GM21360 (cell line): ENCODE data around the gene RTP5.

Source experiments
- ATAC-seq: cut with Tn5 transposase; IDR thresholded peaks from one replicate; pipeline ENCODE4 v1.9.1; 2021; ENCODE audit warnings: mild to moderate bottlenecking, moderate library complexity; ENCODE audit not compliant: unreplicated experiment

The RTP5 gene

DNA sequence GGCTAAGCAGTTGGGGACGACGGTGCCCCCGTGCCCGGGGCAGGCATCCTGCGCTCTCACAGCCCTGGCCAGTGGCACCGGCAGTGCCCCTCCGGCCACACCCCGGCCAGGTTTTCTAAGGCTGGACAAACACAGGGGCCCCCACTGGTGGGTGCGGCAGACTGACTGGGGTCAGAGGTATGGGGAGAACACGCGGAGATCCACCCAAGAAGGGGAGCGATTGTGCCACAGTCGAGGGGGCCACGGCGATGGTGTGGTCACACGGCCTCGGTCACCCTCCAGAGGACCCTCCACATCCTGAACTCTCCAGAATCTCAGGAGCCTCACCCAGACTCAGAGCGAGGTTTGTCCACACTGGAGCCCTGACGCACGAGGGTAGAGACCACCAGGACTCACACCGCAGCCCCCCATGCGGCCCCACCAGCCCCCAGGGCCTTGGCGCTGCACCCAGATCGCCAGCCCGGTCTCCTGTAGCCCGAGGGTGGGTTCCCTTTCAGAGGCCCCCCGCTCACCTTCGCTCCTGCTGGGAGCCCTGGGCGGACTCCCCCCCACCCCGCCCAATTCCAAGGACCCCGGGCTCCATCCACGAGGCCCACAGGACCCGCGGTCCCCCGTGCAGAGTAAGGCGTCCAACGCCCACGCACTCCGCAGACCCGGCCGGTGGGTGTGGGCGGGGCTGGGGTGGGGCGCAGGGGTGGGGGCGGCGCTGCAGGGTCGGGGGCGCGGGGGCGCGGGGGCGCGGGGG, 26.0 kb upstream of the RTP5 start:
- no peak for ATAC-seq

DNA sequence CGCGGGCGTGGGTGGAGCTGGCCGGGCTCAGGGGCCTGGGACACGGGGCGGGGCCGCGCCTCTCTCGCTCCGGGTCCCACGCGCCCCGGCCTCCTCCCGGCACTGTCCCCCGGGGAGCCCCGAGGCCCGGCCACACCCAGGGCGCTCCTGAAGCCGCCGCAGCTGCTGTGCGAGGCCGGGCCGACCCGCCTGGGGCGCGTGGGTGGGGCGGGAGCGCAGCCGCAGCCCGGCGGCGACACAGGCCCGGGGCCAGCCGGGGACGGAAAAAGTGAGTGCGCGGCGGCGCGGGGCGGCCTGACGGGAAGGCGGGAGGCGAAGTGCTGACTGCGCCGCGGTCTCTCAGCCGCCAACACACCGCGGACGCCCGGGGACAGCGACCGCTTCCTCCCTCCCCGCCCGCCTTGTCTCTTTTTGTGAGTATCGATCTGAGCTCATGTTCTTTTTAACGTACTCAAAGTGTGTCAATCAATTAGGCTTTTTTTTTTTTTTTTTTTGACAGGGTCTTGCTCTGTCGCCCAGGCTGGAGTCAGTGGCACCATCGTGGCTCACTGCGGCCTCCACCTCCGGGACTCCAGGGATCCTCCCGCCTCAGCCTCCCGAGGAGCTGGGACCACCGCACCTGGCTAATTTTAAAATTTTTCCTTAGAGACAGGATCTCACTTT, 25.3 kb upstream of the RTP5 start:
- ATAC-seq, result peak; percentile 71

DNA sequence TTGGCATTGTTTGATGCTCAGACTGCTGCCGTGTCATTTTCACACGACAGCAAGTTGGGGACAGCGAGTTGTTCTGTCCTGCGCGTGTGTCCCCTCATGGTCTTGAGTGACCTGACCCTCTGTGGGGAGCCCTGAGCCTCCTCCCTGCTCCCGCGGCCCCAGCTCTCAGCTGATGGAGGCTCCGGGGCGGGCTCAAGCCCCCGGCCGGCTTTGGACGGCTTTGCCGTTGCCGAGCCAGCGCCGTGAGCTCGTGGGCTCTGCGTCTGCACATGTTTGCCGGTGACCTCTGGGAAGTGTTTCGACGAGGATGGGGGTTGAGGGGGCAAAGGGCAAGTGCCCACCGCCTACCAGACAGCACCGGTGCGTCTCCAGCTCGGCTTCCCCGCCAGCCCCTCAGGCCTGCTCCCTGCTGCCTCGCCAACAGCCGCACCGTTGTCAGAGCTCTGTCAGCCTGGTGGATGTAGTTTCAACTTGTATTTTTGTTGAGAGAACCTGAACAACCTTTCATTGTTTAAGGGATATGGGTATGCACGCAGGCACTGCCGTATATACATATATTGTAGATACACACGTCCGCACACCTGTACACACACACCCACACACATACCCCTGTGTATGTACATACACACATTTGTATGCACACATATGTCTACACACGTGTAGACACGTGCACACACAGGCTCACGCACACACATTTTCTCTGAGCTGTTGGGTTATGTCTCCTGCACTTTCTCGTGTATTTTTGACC, 24.5 kb upstream of the RTP5 start:
- no peak for ATAC-seq

DNA sequence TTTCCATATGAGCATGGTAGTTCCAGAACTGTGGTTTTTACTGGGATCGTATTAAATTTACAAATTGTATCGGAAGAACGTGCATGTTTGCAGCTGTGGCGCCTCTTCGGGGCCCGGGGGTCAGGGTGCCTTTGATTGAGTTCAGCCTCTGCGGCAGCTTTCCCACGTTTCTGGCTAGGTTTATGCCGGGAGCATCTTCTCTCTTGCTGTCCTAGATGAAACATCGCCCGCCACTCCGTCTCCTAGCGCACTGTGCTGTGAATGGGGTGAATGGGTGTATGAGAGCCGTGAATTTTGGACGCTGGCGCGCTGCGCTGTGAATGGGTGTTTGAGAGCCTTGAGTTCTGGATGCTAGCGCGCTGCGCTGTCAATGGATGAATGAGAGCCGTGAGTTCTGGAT, 23.1 kb upstream of the RTP5 start:
- ATAC-seq, result no peak

DNA sequence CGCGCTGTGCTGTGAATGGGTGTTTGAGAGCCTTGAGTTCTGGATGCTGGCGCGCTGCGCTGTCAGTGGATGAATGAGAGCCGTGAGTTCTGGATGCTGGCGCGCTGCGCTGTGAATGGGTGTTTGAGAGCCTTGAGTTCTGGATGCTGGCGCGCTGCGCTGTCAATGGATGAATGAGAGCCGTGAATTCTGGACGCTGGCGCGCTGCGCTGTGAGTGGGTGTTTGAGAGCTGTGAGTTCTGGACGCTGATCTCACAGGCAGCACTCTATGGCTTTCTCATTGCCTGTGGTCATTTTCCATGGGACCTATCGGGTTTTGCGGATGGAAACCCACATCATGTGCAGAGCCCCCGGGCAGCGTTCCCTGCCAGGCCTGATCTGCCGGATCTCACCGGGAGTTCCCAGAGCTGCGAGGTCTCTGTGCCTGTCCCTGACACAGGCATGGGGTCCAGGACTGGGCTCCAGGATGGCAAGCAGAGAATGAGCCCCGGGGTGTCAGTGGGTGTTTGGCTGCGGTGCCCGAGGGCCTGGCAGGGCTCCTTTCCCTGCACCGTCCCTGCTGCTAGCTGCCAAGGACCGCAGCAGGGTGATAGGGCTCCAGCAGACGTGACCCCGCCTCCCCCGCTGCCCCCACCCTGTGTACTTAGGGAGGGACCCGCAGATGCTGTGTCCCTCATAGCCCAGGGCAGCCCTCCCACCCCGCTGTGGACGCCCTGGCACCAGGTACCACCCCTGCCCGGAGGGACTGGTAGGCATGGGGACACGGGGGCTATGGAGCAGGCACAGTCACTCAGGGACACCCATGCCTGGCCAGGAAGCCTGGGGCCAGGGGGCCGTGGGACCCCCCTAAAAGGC, 20.5 kb upstream of the RTP5 start:
- no peak for ATAC-seq

DNA sequence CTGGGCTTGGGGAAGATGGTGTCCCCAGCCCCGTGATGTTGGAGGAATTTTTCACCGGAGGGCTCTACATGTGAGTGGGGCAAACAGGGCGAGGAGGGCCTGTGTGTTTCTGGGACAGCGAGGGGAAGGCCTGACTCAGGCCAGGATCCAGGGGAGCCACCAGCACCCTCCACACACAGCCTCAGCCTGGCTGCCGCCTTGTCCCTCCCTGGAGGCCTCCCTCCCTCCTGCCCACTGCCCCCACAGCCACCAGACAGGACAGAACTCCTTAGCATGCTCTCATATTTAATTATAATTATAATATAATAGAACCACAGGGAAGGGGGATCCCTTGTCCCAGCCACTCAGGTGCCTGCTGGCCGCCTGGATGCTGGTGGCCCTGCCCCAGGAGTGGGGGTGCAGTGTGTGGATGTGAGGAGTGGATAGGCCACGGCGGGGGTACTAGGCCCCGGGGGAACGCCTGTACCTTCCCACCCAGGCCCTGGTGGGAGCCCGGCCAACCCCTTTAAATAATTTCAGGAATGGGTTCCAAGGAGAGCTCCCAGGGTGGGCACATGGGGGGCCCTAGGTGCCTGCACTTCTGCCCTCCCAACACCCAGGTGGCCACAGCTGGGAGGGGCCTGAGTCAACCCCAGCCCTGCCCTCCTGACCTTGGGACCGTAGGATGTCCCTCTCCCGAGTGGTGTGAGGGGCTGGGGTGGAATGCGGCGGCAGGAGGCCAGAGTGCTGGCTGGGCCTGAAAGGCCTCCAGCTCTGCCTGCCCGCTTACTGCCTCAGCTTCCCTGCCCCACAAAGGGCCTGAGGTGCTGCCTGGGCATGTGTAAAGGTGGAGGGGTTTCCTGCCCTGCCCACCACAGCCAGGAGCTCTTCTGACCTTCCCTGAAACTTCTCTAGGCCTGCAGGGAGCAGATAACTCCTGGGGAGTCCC, 19.6 kb upstream of the RTP5 start:
- ATAC-seq, result no peak

DNA sequence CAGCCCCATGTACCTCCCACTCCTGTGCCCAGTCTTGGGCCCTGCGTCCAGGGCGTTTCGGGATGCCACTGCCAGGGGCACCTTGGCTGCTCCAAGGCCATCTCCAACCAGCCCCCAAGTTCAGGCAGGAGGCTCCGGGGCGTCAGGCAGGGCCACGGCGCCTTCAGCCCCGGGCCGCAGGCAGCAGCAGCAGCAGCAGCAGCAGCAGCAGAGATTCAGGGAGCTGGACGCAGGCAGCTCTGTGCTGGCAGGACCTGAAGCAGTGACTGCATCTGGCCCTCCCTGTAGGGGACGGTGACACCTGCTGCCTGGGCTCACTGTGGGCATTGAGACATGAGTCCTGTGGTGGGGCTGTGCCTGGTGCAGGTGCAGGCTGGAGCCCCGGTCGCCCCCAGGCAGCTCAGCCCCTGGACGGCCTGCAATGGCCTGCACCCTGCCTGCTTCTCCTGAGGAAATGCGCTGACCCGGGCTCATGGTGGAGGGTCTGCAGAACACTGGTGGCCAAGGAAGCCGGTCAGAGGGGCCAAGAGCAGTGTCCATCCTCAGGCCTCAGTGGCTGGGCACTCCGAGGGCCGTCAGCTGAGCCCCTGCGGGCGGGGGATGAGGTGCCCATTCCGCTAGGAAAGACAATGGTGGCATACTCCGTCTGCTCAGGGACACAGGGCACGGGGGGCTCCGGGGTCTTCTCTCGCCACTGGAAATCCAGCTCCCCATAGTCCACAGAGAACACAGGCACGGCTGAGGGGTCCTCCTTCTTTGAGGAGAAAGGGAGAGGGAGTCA, 18.8 kb upstream of the RTP5 start:
- no peak for ATAC-seq

DNA sequence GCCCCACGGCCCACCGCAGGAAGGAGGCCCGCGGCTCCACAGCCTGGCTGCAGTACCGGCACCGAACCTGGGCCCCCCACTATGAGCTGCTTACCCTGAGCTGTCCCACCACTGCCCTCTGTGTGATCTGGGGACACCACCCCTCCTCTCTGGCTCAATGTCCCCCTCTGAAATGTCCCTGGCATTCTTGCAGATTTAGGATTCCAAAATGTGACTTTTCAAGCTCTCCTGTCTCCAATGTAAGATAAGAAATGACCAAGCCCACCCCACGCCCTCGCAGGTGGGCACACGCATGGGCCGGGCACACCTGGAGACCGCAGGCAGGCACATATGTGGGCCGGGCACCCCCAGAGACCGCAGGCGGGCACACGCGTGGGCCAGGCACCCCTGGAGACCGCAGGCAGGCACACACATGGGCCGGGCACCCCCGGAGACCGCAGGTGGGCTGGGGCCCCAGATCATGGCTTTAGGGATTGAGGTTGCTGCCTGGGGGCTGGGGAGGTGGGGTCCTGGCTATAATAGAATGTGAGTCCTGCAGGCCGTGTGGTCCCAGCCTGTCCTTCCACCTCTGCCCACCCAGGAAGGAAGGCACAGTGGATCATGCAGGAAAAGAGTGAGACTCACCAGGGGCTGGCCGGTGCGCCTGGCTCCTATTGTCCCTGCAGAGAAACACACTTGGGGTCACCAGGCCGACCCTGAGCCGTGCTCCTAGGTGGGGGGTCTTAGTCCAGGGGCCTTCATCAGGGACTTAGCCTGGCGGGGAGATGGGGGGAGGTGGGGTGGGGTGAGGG, 18.0 kb upstream of the RTP5 start:
- no peak for ATAC-seq

DNA sequence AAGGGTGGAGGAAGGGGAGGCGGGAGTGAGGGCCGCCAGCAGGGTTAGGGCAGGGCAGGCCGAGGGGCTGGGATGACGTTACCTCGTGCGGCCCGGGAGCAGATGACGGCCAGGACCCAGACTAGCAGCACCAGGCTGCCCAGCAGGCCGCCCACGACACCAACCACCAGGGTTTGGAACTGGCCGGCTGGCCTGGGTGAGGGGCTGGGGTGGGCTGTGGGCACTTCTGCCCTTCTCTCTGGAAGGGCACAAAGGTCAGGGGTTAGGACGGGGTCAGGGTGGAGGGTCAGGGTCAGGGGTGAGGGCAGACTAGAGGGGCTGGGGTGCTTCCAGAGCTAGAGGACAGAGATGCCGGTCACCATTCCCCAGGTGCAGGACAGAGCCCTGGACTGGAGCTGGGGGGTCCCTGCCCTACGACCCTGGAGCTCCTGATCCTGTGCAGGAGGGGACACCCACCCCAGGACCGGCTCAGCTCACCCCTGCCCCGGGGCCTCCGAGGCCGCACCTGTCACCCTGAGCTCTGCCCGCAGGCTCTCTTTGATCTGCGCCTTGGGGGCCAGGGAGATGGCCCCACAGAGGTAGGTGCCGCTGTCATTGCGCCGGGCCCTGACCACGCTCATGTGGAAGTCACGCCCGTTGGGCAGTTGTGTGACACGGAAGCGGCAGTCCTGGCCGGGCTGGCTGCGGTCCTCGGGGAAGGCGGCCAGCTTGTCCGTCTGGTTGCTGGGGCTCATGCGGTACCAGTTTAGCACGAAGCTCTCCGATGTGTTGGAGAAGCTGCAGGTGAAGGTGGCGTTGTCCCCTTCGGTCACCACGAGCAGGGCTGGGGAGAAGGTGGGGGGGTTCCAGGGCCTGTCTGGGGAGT, 17.2 kb upstream of the RTP5 start:
- ATAC-seq, result no peak

DNA sequence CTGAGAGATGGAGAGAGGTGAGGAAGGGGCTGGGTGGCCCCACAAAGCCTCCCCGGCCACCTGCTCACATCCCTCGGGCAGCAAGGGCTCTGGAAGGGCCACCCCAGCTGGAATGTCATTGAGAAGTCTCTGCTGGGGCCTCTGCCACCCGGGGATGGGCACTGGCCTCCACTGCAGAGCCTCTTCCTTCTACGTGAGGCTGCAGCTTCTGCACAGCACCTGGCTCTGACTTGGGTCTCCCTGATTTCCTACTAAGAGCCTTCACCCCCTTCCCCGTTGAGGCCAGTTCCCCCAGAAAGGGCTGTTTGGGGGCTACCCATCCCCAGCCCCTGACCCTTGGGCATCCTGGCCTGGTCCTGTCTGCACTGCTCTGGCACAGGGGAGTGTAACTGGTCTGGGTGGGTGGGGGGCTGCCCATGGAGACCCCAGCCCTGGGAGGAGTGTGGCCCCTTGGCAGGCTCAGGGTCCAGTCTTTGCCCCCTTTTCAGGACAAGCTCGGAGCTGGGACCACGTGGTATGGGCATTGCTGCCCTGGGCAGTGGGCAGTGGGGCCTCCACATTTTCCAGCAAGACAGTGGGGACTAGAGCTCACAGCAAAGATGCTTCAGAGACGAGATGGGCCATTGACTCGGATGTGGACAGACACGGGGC, 16.4 kb upstream of the RTP5 start:
- ATAC-seq, result no peak

DNA sequence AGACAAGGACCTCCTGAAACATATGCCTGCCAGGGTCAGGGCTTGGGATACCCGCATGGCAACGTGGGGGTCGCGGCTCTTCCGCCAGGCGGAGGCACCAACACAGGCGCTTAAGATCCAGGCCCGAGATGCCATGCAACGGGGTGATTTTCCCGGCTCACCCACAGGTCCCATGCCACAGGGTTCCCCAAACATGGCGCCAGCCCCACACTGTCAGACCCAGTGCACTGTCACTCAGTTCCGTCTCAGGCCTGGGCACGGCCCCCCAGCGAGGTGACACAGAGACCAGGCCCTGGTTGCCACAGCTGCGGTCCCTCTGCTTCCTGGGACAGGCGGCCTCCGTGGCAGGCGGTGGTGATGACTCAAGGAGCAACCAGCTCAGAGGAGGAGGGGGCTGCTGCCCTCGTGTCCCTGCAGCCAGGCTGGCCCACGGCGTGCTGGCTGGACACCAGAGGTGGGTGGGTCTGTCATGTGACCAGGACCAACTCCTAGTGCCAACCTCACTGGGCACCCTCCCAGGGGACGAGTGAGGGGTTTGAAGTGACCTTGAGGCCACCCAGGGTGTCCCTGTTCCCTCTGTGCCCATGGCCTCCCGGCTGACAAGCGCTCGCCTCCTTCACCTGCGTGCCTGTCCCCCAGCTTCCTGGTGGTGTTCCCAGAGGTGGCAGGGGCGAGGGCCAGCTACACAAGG, 15.7 kb upstream of the RTP5 start:
- no peak for ATAC-seq

DNA sequence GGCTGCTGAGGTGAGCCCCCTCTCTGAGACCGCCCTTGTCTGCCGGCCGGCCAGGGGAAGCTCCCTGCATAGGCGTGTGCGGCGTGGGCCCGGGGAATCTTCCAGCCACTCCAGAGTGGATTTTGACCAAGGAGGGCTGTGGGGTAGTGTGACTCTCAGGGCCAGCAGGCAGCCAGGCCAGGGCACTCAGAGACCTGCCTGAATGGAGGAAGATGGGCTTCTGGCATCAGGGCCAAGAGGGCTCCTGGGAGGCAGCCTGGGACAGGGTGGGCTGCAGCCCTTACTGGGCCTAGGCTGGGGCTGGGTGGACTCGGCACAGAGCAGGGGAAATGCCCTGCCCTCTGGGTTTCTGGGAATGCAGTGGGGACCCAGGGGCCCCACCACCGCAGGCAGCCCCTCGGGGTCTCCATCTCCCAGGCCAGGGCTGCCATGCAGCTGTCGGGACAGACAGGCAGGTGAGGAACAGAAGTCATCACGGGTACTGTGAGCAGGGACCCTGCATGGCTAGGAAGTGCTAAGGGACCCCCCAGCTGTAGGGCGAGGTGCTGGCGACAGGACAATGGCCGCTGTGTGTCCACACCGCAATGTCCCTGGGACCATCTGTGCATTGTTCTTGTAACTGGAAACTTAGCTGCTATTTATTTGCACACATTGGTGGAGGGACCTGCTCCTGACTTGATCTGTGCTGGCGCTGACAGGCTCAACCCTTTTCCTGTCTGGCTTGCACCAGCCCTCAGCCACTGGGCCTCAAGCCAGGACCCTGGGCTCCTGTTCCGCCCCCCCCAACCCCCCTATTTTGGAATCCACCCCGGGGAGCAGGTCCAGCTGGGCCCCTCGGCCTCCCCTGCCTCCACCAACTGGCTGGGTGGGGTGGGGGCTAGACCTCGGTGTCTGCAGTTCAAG, 14.9 kb upstream of the RTP5 start:
- no peak for ATAC-seq

DNA sequence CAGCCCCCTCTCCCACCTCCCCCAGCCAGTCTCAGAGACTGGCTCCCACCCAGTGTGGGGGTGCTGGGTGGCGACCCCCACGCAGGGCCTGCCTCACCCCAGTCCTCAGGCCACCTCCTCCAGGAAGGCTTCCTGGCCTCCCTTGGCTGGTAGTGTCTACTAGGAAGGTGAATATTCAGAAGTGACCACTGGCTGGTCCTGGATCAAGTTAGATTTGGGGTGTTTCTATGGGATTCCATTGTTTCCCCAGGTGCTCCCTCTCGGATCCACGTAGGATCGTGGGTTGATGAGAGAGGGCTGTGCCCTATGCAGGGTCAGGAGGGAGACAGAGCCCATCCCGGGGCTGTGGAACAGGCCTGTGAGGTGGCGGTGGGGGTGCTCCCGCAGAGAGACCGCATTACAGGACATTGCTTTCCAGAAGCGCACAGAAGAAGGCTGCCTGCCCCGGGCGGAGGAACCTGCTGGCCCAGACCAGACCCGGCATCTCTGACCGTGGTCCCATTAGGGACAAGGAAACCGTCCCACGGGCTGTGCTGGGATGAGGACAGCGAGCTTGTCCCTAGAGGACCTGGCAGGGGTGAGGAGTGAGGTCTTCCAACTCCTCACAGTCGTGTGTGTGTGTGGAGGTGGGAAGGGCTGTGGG, 14.2 kb upstream of the RTP5 start:
- no peak for ATAC-seq

DNA sequence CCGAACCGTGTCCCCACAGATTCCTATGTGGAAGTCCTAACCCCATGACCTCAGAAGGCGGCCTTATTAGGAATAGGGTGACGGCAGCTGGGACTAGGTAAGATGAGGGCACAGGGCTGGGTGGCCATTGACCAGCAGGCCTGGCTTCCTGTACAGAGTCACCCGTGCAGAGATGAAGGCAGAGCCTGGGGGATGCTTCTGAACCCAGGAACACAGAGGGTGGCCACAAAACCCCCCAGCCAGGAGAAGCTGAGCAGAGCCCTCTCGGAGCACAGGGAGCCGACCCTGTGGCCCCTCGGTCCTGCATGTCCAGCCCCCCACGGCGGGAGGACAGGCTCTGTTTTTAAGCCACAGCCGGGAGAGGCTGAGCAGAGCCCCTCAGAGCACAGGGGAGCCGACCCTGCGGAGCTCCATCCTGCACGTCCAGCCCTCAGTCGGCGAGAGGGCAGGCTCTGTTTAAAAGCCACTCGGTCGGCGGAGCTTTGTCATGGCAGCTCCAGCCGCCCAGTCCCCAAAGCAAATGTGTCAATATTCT, 13.6 kb upstream of the RTP5 start:
- ATAC-seq, result no peak
